DMS 273 (cell line): Measurements from ENCODE around the gene TBC1D2.
"Not testable (repeated sequence)": the region's sequence is repeated elsewhere in the genome, so short reads cannot be mapped to it uniquely, and the experiment has no call there.

Experiments used
- DNase-seq: peaks from one replicate; lab custom pipeline; 2025; ENCODE audit not compliant: unreplicated experiment; lab: John Stamatoyannopoulos, UW

Gene TBC1D2

GRCh38 chr9:98174502-98174918 lies 80.9 kb downstream of the TBC1D2 start:
- not testable (repeated sequence) for DNase-seq

GRCh38 chr9:98173181-98173580 lies 82.3 kb downstream of the TBC1D2 start:
- DNase-seq = no peak

GRCh38 chr9:98172604-98173003 lies 82.8 kb downstream of the TBC1D2 start:
- peak; percentile 91 for DNase-seq

GRCh38 chr9:98171176-98171925 lies 84.1 kb downstream of the TBC1D2 start:
- DNase-seq = no peak

GRCh38 chr9:98168941-98169488 lies 86.4 kb downstream of the TBC1D2 start:
- DNase-seq = no peak

- no peak for DNase-seq
Measured at GRCh38 chr9:98168153-98168780, 87.2 kb downstream of the TBC1D2 start.

GRCh38 chr9:98164912-98165311 lies 90.5 kb downstream of the TBC1D2 start:
- DNase-seq = no peak

GRCh38 chr9:98162613-98163012 lies 92.8 kb downstream of the TBC1D2 start:
- peak; percentile 15 for DNase-seq

GRCh38 chr9:98161851-98162250 lies 93.6 kb downstream of the TBC1D2 start:
- no peak for DNase-seq

- DNase-seq = no peak
Measured at GRCh38 chr9:98159790-98160189, 95.7 kb downstream of the TBC1D2 start.

- no peak for DNase-seq
Measured at GRCh38 chr9:98159301-98159700, 96.1 kb downstream of the TBC1D2 start.

- DNase-seq = no peak
Measured at GRCh38 chr9:98158071-98158831, 97.2 kb downstream of the TBC1D2 start.

GRCh38 chr9:98157372-98157771 lies 98.1 kb downstream of the TBC1D2 start:
- no peak for DNase-seq

GRCh38 chr9:98154678-98155077 lies 100.8 kb downstream of the TBC1D2 start:
- no peak for DNase-seq

- no peak for DNase-seq
Measured at GRCh38 chr9:98152526-98152925, 102.9 kb downstream of the TBC1D2 start.

GRCh38 chr9:98150721-98151120 lies 104.7 kb downstream of the TBC1D2 start:
- DNase-seq = no peak

- no peak for DNase-seq
Measured at GRCh38 chr9:98150164-98150563, 105.3 kb downstream of the TBC1D2 start.

GRCh38 chr9:98149422-98149821 lies 106.0 kb downstream of the TBC1D2 start:
- no peak for DNase-seq
